Stimulated activated CD4-positive, alpha-beta T cell treated with anti-CD3 and anti-CD28 coated beads, Interleukin-2, amount 100 ng/mL, for 48 hours (primary cell): Measurements from ENCODE around the gene HMCN1.

Experiments used
- DNase-seq, 2 donors: peaks; one replicate each; pipeline ENCODE4 v3.0.0-alpha.2; 2020

HMCN1 gene

DNA sequence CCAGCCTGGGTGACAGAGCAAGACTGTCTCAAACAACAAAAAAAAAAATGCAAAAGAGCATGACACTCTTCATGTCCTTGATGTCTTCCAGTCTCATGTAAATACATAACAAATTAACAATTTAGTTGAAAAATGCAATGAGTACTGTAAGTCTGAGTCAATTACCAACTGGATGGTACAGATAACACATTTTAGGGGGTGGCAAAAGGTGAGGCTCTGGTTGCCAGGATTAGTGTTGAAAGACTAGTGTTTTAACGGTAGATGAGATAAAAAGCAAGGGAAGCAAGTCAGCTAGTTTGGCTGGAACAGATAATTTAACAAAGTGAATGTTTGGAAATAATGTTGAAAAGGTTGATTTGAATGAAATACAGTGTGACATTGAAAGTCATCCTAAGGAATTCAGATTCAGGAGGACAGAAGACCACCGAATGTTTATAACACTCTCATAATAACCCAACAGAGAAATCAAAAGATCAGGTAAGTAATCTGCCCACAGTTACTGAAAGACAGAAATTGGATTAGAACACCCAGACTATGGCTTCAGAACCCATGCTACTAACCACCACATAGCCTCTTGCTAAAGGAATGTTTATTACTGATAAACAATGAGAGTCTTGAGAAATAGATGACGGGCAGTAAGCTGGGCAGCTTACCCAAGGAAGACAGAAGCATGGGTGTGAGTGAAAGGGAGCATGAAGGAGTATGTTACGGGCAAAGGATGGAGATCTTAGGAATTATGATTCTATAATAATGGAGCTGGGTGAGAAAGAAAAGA is 312.4 kb downstream of the HMCN1 start:
- DNase-seq = no peak

DNA sequence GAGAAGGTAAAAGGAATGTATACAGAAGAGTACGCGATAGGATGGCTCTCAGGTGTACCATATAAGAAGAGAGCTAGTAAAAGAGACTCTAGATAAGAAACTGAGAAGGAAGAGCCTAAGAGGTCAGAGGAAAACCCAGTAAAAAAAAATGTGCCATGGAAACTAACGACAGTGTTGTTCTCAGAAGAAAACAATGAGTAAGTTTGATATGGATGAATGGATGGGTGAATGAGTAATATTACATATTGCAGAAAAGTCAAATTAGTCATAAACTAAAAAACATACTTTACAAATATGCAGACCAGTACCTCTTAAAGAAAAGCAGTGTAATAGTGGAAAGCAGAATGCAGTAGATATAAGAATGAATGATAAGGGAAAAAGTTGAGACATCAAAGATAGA is 316.2 kb downstream of the HMCN1 start:
- DNase-seq = no peak

DNA sequence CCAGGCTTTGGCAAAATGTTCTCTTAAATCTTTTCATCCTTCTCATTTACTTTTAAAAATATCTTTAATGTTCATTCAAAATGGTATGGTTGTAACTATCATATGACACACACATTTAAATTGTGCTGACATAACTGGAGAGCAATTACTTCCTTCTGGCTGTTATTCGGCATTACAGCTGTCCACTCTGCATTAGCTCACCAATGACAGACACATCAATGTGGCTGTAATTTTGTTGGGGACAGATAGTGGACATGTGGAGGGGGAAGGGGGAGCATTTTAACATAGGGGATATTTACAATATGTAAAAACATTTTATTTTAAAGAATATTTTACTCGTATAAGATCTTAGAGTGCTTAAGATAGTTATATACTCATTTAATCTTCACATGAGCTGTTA is 319.8 kb downstream of the HMCN1 start:
- no peak for DNase-seq

DNA sequence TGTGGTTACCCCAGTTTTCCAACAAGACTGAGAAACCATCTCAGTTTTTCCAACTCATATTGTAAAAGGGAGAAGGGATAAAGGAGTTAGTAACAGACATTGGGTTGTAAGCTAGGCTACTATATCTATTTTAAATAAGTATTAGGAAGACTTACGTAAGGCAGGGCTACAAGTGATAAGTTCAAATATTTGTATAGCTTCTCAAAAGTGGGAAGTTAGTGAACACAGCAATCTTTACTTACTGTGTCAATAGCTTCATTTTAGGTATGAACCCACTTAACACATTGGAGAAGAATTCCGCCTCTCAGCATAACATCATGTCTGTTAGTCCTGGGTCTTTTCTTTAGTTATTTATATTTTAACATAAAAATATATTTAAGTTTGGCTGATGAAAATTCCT is 320.7 kb downstream of the HMCN1 start:
- no peak for DNase-seq

DNA sequence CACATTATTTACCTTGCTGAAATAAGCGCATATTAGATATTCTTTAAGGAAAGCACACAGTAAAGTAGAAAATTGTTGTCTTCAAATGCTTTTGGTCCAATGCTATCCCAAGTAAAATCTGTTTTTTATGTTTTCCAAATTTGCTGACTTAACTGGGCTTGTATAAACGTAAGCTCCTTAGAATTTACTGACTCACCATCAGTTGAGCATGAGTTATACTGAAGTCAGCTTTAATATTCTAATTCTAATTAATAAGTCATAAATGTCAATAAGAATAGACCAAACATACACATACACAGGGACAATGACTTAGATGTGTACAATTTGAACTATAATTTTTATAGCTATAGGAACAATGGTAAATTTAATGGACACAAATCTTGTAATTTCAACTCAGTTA is 321.7 kb downstream of the HMCN1 start:
- DNase-seq = no peak

DNA sequence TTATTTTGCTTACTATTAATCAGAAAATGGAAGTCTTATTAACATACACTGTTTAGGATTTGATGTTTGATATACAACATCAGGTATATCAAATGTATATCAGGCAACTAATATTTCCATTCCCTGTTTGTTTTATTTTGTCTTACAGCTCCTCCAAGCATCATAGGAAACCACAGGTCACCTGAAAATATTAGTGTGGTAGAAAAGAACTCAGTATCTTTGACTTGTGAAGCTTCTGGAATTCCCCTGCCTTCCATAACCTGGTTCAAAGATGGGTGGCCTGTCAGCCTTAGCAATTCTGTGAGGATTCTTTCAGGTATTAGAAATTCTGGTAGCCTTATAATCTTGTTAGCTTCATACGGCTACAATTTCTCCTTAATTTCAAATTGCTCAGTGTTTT is 322.9 kb downstream of the HMCN1 start:
- DNase-seq = no peak

DNA sequence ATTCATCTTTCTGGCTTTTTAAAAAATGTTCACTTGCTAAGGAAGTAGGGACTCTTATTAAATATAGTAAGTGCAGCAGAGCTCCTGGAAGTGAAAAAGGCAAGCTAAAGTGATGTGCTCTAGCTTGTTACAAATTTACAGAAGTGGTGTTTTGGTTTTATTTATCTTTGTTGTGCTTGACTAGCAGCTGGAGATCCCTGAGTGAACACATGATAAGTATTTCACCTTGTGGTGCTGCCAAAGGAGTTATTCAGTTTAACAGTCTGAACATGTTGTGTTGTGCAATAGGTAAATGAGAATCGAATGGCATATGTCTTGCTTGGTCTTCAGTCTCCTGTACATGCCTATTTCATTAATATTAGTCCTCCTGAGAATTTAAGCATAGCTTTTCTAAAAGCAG is 325.1 kb downstream of the HMCN1 start:
- DNase-seq = no peak

DNA sequence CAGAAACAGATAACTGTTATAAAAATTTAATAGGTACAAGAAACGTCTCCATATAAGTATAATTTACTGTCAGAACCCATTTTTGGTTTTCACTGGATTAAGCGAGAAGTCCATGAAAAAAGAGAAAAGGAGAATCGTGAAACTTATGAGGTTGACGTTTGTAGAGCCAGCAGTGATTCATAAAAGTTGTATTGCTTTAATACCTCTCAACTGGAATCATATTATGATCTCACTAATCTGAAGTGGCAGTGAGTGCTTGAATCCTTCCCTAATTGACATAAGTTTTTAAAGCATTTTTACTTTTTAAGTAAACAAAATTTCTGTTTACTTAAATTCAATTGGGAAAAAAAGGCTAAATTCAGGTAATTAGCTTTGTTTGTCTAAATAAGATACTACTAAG is 325.6 kb downstream of the HMCN1 start:
- DNase-seq = no peak

DNA sequence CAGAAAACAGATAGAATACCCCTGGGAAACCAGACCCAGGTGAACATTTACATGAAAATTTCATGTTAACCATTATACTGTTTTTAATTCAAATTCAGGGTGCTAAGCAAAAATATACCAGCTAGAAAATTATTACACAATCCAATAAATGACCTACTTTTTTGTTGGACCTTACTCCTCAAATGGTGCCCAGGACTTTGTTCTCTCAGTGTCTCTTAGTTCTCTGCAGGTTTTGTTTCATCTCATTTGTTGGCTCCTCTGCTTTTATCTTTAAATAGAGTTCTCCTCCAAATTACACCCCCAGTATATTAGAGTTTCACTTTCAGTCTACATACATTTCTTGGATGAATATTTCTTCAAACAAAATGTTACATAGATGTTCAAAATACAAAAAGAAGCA is 326.0 kb downstream of the HMCN1 start:
- DNase-seq = no peak

DNA sequence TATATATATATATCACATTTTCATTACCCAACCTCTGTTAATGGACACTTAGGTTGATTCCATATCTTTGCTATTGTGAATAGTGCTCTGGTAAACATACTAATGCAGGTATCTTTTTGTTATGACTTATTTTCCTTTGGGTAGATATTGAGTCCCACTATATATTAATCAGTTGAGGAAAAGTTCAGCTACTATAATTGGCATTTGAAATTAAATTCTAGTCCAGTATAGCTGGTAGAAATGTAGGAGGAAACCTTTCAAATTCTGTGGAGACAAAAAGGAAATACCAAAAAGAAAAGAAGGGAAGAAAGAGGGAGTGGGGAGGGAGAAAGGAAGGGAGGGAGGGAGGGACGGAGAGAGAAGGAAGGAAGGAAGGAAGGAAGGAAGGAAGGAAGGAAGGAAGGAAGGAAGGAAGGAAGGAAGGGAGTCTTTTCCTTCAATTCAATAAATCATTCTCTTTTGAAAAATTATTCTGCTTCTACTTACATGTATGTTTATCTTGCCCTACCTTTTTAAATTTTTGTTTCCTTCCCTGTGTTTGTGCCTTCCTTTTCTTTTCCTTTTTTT is 329.0 kb downstream of the HMCN1 start:
- DNase-seq = no peak

DNA sequence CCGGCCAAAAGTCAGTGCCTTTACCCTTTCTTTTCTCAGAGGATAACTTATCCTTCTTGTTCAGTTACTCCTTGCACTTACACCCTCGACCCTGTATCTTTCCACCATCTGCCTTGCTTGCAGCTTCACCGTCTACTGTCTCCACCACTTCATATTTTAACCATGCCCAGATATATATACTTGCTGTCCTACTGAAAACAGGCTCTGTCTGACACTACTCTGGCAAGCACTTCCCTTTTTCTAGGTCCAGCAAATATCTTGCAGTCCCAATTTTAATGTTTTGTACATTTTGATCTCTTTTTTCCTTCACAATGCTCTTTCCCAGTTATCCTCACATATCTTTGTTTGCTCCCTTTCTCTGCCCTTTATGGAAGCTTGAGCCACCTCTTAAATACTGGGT is 332.2 kb downstream of the HMCN1 start:
- DNase-seq = no peak

DNA sequence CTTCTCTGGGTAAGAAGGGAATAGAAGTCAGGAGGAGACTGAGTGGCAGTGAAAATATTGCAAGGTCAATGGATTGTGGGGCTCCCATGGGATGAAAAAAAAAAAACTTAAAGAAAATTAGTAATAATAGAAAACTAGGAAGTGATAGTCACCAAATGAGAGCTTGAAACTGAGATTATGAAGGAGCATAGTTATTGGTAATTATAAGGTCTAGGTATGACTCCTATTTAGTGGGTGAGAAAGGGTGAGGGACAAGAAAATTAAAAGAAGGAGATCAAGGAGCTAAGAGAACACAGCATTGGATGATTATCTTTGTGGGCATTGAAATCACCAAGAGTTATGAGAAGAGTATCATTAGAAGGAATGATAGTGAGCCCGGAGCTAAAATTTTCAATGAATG is 339.5 kb downstream of the HMCN1 start:
- no peak for DNase-seq

DNA sequence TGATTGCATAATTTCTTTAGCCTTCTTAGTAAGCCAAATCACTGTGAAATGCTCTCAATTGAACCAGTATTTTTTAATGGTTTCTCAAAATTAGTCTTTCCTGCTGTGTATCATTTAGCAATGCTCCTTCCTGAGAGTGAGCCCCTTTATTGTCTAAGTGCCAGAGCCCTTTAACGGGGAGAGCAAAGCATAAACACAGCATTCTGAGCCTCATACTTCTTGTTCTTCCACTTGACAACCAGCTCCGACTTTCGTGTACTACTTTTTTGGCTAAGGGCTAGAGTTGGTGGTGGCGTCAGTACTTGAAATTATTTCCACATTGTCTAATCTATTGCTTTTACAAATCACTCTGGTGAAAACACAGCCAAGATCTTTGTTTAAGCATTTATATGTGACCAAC is 341.8 kb downstream of the HMCN1 start:
- no peak for DNase-seq

DNA sequence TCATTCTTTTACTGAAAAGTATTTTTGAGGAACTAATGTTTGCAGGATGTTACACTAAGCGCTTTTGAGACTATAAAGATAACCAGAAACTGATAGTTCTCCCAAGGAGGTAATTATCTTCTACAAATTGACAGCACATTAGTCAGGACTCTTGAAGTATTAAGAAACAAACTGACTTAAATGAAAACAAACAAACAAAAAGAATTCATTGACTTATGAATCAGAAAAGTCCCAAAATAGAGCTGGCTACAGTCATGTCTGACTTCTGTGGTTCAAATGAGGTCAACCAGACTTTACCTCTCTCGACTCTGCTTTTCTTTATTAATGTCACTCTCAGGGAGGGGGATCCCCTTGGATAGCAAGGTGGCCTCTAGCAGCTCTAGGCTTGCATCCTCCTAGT is 344.1 kb downstream of the HMCN1 start:
- no peak for DNase-seq

DNA sequence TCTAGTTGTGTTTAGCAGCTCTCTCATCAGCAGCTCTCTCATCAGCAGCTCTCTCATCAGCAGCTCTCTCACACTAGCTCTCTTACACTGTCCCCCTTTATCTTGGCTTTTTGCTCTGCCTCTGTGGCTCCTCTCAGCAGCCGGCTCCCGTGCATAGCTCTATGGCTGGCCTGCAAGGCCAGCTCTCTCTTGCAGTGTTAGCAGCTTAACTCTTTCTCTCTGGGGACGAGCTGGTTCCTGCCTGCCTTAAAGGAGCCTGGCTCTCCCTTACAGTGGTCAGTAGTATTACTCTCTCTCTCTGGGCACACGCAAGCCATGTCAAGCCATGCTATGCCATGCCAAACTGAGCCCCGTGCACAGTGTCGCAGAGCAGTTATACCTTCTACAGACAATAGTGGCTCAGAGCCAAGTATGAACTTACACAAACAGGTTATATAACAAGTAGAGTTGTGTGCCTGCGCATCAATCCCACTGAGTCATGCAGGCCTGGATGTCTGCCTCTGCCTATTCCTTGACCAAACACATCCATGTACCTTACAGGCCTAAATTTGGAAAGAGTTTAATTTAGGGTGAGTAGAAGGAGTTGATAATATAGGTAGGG is 345.0 kb downstream of the HMCN1 start:
- DNase-seq = no peak

DNA sequence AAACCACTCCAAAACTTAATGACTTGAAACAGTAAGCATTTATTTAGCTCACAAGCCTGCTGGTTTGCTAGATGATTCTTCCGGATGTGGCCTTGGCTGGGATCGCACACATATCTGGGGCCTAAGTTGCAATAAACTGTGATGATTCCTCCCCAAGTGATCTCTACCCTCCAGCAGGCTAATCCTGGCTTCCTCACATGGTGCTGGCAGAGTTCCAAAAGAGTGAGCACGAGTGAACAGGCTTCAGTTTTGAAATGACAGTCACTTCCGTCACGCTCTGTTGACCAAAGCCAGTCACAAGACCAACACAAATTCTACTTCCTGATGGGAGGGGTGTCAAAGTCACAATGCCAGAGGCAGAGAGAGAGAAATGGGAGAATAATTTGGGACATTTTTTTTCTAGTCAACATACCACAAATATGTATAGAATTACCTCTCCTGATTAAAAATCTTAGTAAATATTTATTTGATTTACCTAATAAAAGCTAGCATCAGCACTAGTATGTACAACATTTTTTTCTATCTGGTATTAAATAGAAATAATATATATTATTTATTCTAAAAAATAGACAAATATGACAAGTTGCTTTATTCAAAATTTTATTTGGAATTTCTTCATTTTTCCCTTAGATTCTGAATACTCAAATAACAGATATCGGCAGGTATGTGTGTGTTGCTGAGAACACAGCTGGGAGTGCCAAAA is 348.2 kb downstream of the HMCN1 start:
- DNase-seq = peak; percentile 0 to 2

DNA sequence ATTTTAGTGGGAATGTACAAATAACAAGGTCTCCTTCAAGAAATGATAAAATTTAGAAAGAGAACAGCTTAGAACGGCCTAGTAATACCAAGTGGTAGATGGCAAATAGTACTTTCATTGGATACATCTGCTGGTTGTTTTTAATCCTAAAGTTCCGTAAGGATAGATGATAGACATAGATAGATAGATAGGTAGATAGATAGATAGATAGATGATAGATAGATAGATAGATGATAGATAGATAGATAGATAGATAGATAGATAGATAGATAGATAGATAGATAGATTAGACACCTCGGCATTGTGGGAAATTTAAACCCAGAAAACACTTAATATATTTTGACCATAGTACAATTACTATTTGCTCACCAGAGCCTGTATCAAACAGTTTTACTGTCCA is 352.4 kb downstream of the HMCN1 start:
- DNase-seq = no peak

DNA sequence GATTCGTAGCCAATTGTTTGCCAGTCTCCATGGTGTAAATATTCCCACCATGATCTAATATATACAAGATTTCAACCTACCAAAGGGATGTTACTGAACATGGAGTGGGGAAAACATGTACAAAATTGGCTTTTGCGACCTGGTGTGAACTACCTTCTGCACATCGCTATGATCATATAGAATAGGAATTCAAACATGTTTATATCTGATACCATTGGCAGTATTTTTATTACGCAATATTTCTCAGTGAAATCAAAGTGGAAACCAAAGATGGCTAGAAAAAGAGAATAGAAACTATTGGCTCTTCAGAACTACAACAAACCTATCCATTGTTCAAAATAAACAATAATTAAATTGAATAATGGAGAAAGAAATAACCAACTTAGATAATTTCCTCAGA is 355.7 kb downstream of the HMCN1 start:
- no peak for DNase-seq

DNA sequence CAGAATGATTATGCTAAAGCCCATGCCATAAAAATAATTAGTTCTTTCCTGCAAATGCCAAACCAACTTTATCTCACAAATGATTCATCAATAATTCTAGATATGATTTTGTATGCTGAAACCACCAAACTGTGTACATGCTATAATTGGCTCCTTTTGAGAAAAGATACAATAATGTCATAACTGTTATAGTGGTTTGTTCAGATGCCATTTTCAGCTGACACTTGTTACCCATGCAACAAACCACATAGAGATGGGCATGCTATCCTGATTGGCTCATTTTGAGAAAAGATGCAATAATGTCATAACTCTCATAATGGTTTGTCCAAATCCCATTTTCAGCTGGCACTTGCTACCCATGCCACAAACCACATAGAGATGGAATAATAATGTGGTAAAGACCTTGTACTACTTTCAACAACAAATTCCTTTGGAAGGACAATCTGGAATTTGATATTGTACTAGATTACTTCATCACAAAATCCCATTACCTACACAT is 357.1 kb downstream of the HMCN1 start:
- no peak for DNase-seq

DNA sequence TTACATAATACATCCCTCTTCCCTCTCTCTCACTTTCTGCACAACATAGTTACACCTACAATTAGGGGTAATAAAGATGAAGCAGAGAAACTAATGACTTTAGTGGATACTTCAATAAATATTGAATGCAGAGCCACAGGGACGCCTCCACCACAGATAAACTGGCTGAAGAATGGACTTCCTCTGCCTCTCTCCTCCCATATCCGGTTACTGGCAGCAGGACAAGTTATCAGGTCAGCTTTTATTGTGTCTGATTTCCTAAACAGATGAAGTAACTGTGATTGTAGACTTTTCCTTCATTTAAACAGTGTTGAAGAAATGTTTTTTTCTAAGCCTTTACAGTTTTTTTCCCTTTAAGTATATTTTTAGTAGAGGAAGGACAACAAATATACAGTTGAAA is 359.2 kb downstream of the HMCN1 start:
- DNase-seq = no peak

DNA sequence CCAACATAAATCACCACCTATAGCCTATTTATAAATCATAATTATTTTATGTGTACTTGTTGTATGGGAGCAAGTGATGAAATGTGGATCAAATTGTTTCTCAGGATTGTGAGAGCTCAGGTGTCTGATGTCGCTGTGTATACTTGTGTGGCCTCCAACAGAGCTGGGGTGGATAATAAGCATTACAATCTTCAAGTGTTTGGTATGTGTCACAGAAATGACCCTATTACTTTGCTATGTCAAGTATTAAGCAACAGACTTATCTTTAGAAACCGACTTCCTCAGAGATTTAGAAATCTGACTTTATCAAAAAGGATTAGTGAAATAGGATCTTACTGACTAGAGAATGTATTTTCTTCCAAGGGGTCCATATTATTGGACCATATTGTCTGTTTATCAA is 360.0 kb downstream of the HMCN1 start:
- no peak for DNase-seq

DNA sequence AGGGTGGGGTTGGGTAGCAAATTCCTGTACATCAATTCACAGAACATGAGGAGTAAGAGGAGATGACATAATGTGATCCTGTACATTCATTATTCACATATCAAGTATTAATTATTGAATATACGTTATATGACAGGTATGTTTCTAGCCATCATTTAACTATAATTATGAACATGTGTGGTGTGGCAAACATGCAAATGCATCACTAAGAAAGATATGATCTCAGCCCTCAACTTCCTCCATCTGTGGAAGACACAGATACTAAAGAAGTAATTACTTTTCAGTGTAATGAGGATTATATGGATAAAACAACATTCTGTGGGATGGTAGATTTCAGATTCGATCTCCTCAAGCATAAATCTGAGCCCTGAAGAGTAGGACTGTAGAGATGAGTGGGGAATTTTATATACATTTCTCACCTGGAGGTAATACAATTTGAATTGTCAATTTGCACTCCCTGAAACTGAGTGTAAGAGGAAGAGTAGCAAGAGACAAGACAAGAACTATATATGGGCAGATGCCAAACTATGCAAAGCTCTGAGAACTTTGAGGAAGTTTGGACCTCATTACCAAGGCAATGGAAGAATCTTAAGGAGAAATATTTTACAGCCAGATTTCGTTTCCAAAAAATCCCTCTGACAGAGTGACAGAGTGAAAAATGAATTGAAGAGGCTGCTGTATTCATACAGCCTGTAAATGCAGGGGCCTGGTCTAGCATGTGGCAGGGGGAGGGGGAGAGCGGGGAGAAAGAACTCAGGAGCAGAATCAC is 365.3 kb downstream of the HMCN1 start:
- no peak for DNase-seq

DNA sequence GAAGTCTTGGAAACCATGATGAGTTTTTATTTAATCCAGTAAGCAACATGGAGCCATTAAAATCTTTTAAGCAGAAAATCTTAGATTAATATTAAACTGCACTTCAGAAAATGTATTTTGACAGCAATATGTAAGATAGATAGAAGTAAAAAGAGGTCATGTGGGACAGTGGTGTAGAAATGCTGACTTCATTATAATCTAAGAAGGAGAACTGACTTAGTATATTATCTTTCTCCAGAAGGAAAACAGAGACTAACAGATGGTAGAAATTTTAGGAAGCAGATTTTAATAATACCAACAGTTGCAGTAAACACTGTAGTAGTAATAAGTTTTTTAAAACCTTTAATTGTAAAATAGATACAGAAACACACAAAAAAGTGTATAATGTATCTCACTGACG is 367.9 kb downstream of the HMCN1 start:
- DNase-seq = no peak
